HG03159 (cell line): ENCODE measurements around the gene SLFNL1.

ENCODE experiments used
- ATAC-seq: cut with Tn5 transposase; IDR thresholded peaks from one replicate; pipeline ENCODE4 v1.9.1; 2021; ENCODE audit warnings: mild to moderate bottlenecking, moderate library complexity; ENCODE audit not compliant: unreplicated experiment

The SLFNL1 gene

DNA sequence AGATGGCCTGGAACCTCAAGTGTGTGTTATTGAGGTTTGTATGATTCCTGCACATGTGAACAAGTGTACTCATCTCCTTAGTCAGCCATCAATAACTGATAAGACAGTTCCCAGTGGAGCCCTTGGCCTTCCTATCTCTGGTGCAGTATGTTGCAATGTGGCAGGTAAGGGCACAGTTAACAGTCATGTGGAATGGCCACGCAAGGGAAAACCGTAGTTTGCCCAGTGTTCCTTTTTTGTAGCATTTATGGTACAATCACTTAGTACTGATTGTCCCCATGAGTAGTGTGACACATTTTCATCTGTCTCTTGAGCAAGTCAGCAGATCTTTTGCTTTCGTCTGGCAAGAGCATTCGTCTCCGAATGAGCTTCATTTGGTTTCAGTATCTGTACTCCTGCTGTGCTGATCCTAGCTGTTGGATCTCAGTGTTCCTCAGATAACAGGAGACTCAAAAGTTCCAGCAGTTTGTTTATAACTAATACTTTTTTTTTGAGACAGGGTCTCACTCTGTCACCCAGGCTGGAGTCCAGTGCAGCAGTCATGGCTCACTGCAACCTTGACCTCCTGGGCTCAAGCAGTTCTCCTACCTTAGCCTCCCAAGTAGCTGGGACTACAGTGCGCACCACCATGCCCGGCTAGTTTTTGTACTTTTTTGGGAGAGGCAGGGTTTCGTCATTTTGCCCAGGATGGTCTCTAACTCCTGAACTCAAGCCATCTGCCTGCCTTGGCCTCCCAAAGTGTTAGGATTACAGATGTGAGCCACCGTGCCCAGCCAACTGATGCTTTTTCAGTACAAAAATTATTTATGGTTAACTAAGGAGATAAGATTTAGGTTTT is 33.9 kb downstream of the SLFNL1 start:
- ATAC-seq: no peak

DNA sequence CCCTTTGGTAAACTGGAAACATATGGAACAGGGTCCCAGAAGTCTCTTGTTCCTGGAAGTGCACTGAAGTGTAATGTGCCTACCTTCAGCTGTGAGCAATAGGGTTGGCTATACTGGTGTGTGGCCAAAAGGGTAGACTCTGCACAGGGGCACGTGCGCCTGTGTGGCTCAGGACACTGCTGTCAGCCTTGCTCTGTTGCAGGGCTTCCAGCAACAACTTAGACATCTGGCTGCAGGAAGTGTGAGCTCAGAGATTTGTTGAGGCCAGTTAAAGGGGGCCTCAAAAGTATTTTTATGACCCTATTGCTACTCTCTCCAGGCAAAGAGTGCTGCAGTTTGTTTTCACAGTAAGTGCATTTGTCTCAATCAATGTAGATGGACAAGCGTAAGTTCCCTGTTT is 34.6 kb downstream of the SLFNL1 start:
- no peak for ATAC-seq

DNA sequence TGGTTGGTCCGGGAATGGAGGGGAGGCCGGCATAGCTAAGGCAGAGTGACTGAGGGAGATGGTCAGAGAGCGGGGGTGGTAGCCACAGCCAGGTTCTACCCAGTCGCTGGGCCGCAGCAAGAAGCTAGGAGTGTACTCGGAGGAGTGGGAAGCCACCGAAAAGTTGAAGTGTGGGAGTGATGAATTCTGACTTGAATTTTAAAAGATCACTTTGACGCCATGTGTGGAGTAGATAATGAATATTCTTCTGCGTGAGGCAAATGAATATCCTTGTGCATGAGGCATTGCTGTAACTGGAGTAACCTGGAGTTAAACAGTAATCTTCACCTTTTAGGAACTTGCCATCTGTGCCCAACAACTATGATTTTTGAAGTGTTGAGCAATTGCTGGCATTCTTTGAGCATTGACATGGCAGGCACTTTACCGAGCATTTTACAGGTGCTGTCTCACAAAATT is 35.2 kb downstream of the SLFNL1 start:
- ATAC-seq: no peak

GRCh38 chr1:40985875-40986274 is 35.6 kb downstream of the SLFNL1 start:
- no peak for ATAC-seq

GRCh38 chr1:40985161-40985560 is 36.4 kb downstream of the SLFNL1 start:
- ATAC-seq: no peak

DNA sequence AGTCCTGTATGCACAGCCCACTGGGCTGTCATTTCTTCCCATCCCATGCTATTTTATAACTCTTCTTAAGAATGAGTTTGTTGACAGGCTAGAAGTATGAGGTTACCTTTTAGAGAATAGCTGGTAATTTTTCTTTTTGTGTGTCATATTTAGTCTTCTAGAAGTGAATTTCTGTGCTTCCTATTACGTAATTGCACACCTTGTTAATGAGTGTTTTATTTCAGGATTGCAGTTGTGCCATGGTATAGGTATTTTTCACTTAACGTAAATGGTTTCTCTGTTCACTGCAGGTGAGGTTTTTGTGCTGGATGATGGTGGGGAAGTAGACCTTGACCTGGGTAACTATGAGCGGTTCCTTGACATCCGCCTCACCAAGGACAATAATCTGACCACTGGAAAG is 37.0 kb downstream of the SLFNL1 start:
- no peak for ATAC-seq

DNA sequence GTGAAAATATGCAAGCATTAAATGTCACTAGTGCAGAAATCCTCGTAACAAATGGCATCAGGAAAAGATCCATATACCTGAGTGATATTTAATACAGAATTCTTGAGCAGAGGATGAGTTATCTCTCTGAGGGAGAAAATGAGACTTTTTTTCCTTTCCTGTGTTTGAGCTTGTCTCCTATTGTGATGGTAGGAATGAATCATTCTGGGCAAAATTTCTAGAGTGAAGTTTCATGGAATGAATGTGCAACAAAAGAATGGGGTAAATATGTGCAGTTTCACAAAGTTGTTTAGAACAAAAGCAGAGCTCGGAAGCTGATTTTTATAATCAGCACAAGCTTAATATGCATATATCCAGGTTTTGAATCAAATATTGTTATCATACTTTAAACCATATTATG is 37.5 kb downstream of the SLFNL1 start:
- no peak for ATAC-seq

DNA sequence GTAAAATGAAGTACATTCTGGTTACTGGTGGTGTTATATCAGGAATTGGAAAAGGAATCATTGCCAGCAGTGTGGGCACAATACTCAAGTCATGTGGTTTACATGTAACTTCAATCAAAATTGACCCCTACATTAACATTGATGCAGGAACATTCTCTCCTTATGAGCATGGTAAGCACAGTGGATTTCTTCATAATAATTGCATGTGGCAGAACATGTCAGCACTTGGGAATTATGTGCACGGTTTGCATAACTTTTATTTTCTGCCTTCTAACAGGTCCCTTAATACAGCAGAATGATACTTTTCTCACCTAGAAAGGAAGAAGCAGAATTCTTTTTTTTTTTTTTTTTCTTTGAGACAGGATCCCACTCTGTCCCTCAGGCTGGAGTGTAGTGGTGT is 38.2 kb downstream of the SLFNL1 start:
- no peak for ATAC-seq

- ATAC-seq: no peak
Observed at GRCh38 chr1:40982721-40983120, 38.8 kb downstream of the SLFNL1 start.

GRCh38 chr1:40981691-40982448 is 39.7 kb downstream of the SLFNL1 start:
- ATAC-seq: no peak

DNA sequence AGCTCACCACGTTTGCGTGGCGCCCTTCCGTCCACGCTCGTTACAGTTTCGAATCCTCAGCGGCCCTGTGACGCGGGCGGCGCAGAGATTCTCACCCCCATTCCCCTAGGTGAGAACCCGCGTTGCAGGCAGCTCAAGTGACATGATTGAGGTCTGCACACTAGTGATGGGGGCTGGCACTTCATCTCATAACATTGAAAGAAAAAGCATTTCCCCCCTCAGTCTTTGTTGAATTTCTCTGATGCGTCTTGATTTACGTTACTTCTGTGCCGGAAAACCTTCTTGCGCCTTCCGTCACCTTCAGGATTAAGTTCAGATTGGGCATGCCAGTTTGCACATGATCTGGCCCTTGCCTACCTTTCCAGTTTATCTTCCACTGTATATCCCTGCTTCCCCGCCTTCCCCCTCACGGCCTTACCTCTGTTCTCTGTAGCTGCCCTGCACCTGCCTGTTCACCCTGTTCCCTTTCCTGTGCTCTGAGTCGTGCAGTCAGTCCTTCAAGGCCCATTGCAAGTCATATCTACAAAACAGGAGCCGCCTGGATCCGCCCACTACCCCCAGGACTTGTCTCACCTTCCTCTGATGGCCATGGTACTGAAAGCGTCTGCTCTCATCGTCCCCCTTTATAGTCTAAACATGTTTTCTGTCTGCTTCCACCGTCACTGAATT is 40.9 kb downstream of the SLFNL1 start:
- ATAC-seq: peak; percentile 12

DNA sequence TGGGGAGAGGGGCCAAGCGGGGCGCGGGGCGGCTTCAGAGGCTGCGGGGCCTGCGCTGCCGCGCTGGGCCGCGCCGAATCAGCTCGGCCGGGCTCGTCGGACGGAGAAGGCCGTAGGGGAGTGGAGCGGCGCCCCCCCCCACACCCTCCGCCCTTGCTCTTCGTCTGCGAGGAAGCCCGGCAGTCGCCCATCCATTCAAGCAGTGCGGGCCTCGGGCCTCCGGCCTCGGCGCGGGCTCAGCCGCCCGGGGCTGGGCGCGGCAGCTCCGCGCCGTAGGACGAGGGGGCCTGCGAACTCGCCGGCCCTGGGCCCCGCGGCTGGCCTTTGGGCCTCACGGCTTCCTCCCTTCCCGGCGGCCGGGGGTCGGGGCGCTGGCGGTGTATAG is 41.5 kb downstream of the SLFNL1 start:
- peak; percentile 22 for ATAC-seq

DNA sequence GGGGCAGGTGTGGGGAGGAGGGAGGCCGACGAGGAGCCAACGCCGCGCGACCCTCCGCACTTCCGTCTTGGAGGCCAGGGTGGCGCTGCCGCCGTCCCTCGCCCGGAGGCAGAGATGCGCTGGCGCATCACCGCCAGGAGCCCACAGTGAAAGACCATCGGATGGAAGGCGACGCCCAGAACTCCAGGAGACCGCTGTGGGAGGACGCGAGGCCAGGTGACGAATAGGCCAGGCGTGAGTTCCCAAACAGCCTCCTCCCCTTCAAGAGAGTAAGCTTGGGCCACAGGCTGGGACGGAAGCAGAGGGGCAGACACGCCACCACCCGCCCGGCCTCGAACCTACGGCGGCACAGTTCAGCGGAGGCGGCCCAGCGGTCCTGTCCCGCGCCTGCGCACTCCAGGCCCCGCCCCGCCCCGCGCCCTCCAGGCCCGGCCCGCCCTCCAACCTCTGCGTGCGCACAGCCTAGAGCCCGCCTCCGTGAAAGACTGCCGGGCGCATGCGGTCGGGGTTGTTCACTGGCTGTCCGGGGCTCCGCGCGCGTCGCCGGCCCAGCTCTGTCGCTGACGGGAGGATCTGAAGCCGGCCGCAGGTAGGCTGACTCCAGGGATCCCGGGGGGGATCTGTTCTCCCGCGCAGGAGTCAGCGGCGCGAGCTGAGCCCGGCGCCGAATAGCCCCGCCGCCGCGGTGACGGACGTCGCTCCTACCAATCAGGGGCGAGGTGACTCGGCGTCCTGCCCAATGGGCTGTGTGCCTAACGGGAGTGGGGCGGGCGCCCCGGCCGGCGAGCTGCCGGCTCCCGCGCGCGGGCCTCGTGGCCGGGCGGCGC is 42.1 kb downstream of the SLFNL1 start, which contains the start of gene CTPS1:
TSS of gene CTPS1 (plus strand) at position 456 of the 827 bp plus-strand sequence. CDS start 3,595 bp downstream, outside the sequence.
- peak; percentile 87 for ATAC-seq

- ATAC-seq: no peak
Observed at GRCh38 chr1:40978886-40979240, 42.7 kb downstream of the SLFNL1 start.

GRCh38 chr1:40977716-40978115 is 43.8 kb downstream of the SLFNL1 start:
- no peak for ATAC-seq

DNA sequence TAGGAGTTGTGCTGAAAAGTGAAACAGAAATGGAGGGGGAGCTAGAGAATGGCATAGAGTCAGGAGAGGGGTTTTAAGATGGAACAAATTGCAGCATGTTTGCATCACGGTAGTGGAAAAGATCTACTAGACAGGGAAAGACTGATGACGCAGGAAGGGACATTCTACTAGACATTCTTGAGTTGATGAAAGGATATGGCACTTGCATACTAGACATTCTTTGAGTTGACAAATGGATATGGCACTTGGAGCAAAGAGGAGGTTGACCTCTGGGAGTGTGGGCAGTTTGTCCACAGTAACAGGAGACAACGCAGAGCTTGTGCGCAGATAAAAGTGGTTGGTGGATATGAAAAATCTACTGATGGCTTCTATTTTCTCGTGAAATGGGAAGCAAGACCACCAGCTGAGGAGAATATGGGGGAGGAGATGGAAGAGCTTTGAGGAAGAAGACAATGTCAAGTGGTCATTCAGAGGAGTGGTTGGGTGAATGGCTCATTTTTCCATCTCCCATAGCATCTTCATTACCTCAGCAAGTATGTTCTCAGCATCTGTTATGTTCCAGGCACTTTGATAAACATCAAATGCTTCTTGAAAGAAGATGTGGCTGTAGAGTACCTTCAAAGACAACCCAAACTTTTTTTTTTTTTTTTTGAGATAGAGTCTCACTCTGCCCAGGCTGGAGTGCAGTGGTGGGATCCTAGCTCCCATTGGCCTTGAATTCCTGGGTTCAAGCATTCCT is 44.4 kb downstream of the SLFNL1 start:
- no peak for ATAC-seq

GRCh38 chr1:40974945-40975344 is 46.6 kb downstream of the SLFNL1 start:
- no peak for ATAC-seq

DNA sequence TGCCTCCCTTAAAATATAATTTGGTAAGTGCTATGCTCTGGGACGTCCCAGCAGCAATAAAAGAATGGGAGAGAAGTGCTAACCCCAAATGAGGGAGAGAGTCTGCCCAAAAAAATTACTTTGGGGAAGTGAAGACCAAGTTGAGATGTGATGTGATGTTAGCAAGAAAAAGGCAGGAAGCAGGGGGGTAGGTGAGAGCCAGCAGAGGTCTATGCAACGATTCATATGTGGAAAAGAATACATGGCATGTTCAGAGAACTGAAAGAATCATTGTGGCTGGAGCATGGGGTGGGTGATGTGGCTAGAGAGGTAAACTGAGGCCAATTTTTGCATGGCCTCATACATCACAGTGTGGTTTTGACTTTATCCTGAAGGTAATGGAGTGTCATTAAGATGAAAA is 47.6 kb downstream of the SLFNL1 start:
- no peak for ATAC-seq

- no peak for ATAC-seq
Observed at GRCh38 chr1:40971966-40972365, 49.6 kb downstream of the SLFNL1 start.

GRCh38 chr1:40969445-40969844 is 52.1 kb downstream of the SLFNL1 start:
- no peak for ATAC-seq
